Anterior cingulate cortex (tissue), 58 donors: ENCODE measurements around the gene OR6C76.
"Not testable (repeated sequence)": the region's sequence is repeated elsewhere in the genome, so short reads cannot be mapped to it uniquely, and the experiment has no call there.

ENCODE experiments used
- DNase-seq, 58 donors: peaks; one replicate each; lab custom pipeline; 2025; lab: John Stamatoyannopoulos, UW

Gene OR6C76

GRCh38 chr12:55425954-55426353 lies at the start of gene OR6C76:
TSS of gene OR6C76 (plus strand) at chr12:55426254. CDS start at chr12:55426254, 0 bp downstream.
- DNase-seq, result no peak

- no peak for DNase-seq
Observed at GRCh38 chr12:55385891-55386290, 40.2 kb upstream of the OR6C76 start.

- DNase-seq, result no peak
Observed at GRCh38 chr12:55392032-55392795, 33.8 kb upstream of the OR6C76 start.

DNA sequence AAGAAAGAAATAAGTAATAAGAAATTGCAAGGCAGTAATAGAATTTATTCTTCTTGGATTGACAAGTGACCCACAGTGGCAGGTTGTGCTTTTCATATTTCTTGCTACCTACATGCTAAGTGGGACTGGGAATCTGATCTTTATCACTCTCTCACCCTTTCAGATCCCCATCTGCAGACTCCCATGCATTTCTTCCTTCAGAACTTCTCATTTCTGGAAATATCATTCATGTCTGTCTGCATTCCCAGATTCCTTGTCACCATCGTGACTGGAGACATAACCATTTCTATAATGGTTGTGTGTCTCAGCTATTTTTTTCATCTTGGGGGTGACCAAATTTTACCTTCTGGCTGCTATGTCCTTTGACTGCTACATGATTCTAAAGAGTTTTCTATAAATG lies 29.7 kb upstream of the OR6C76 start:
- DNase-seq, result no peak

- no peak for DNase-seq
Observed at GRCh38 chr12:55400229-55400628, 25.8 kb upstream of the OR6C76 start, which contains the start of gene OR6C65. TSS of gene OR6C65 (plus strand) at chr12:55400529. CDS start at chr12:55400529, 0 bp downstream.

DNA sequence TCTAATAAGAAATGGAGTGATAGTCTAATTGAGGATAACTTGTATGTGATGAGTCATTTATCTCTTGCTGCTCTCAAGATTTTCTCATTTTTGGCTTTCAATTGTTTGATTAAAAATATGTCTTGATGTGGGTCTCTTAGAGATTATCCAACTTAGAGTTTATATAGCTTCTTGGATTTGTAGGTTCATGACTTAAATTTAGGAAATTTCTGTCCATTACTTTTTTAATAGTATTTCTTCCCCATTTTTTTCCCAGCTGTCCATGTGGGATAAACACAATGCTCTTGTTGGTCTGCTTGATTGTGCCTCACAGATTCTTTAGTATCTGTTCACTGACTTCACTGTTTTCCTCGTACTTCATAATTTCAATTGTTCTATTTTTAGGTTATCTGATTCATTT lies 18.2 kb upstream of the OR6C76 start:
- DNase-seq, result no peak

DNA sequence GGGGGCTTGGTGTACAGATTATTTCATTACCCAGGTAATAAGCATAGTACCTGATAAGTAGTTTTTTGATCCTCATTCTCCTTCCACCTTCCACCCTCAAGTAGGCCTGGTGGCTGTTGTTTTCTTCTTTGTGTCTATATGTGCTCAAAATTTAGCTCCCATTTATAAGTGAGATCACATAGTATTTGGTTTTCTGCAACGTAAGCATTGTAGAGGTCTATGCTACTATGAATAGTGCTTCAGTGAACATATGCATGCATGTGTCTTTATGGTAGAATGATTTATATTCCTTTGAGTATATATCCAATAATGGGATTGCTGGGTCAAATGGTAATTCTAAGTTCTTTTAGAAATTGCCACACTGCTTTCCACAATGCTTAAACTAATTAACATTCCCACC lies 16.9 kb upstream of the OR6C76 start:
- DNase-seq, result not testable (repeated sequence)

DNA sequence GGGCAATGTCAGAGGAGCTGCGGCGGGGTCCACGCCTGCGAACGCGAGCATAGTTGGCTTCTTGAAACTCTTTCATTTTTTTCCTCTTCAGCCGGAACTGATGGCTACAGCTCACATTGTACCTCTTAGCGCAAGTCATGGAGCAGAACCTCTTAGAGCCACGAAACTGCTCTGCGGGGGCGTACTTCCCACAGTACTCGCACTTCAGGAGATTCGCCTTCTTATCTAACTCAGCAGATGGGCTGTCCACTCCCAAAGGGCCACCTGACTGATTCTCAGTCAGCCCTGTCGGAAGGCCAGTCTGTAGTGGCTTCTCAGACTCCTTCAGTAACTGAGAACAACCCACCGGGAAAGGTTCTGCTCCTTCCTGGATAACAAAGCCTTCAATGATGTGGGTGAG lies 13.9 kb upstream of the OR6C76 start:
- not testable (repeated sequence) for DNase-seq

GRCh38 chr12:55413498-55414388 lies 12.3 kb upstream of the OR6C76 start:
- DNase-seq, result not testable (repeated sequence)

DNA sequence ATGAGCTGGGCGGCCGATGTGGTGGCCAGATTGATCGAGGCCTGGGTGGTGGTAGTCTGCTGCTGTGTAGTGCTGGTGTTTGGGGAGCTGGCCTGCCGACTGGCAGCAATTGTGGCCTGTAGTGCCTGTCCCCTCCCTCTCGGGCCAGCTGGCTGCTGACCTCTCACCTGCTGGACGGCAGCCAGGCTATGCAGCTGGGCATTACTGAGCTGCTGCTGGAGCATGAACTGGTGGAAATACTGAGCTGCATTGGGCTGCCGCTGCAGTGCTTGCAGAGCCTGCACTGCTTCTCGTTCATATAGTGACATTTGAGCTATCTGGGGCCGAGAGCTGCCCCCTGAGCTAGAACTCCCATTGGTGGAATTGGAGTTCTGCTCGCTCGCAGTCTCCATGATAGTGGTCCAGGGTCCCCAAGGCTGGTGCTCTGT lies 11.6 kb upstream of the OR6C76 start:
- not testable (repeated sequence) for DNase-seq

DNA sequence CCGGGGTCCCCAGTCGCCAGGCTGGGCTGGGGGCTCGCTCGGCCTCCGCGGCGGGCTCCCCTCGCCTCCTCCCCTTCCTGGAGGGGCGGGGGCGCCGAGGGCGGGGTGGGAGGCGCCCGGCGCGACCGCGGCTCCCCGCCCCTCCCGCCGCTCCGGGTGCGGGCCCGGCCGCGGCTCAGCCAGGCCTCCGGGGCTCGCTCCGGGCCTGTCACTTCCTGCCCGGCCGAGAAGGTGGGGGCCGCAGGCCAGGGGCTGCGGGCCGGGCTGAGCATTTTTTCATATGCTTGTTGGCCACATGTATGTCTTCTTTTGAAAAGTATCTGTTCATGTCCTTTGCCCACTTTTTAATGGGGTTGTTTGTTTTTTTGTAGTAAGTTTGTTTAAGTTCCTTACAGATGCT lies 11.2 kb upstream of the OR6C76 start:
- not testable (repeated sequence) for DNase-seq

- DNase-seq, result no peak
Observed at GRCh38 chr12:55416961-55417360, 9.1 kb upstream of the OR6C76 start.

GRCh38 chr12:55420307-55420962 lies 5.6 kb upstream of the OR6C76 start:
- DNase-seq, result no peak

GRCh38 chr12:55428331-55429243 lies 2.5 kb downstream of the OR6C76 start:
- no peak for DNase-seq

DNA sequence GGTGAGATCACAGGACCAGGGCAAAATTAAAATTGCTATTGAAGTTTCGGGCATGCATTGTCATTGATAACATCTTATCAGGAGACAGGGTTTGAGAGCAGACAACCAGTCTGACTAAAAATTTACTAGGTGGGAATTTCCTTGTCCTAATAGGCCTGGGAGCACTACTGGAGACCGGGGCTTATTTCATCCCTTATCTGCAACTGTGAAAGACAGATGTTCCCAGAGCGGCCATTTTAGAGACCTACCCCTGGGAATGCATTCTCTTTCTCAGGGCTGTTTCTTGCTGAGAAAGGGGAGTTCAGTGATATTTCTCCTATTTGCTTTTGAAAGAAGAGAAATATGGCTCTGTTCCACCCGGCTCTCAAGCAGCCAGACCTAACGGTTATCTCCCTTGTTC lies 15.2 kb downstream of the OR6C76 start:
- not testable (repeated sequence) for DNase-seq

DNA sequence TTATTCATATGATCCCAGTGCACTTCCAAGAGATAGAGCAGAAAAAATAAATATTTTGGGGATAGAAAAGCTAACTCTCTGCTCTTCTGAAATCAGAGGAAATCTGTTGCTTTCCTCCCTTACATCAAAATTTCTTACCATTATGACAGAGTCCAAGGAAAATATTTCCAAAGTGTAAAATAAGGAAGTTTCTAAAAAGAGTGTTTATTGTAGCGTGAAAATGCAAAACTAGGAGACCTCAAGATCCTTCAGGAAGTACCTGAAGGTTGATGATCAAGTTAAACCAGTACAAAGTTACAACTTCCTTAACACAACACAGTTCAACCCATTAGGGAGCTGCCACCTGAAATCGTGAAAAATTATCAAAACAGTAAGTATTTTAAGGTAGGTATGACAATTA lies 17.7 kb downstream of the OR6C76 start, which contains the start of gene OR6C2:
Gene OR6C2, plus strand, starts transcription at position 301 of the 400 bp plus-strand sequence. CDS start 8,138 bp downstream, outside the sequence.
- no peak for DNase-seq

DNA sequence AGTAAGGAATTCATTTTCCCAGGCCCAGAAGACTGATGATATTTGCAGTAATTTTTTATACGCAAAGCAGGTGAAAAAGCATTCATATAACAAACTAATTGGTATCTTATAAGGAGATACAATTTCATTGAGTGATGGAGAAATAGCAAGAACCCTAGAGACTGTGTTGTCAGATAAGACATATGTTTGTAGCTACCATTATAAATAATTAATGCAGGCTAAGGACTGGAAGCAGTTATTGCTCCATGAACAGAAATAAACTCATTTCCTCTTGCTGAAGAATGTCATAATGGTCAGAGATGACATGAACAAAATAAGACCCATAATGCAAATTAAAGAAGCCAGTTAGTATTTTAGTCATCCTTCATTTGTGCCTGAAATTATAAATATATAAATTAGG lies 19.3 kb downstream of the OR6C76 start:
- no peak for DNase-seq

DNA sequence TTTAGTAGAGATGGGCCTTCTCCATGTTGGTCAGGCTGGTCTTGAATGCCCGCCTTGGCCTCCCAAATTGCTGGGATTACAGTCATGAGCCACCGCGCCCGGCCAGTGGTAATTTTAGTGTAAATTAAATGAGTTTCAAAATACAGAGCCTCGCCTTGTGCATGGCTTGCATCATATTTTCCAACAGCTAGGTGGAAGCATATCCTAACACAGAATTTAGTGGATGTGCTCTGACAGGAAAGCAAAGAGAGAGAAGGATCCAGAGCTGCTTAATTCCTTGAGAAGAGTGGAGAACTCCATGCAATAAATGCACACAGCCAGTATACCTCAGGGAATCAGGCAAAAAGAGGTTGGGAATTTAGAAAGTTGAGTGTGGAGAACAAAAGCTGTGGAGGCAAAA lies 20.3 kb downstream of the OR6C76 start:
- DNase-seq, result no peak

GRCh38 chr12:55448825-55449224 lies 22.8 kb downstream of the OR6C76 start:
- no peak for DNase-seq

DNA sequence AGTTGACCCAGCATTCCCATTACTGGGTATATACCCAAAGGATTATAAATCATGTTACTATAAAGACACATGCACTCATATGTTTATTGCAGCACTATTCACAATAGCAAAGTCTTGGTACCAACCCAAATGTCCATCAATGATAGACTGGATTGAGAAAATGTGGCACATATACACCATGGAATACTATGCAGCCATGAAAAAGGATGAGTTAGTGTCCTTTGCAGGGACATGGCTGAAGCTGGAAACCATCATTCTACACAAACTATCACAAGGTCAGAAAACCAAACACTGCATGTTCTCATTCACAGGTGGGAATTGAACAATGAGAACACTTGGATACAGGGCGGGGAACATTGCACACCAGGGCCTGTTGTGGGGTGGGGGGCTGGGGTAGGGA lies 38.9 kb downstream of the OR6C76 start:
- not testable (repeated sequence) for DNase-seq
